Measurements from ENCODE around the gene ADISSP. TPM values are rescaled to one million over a fixed set of nuclear protein-coding genes. Genes with fewer than 3 reads are reported as not detected.

The ADISSP gene
- total RNA-seq, 3 donors from 2014 or later (not counting 1 experiment from before 2014, with no cell fraction given), result 10.1 to 13.5 (median 12.3) TPM

DNA sequence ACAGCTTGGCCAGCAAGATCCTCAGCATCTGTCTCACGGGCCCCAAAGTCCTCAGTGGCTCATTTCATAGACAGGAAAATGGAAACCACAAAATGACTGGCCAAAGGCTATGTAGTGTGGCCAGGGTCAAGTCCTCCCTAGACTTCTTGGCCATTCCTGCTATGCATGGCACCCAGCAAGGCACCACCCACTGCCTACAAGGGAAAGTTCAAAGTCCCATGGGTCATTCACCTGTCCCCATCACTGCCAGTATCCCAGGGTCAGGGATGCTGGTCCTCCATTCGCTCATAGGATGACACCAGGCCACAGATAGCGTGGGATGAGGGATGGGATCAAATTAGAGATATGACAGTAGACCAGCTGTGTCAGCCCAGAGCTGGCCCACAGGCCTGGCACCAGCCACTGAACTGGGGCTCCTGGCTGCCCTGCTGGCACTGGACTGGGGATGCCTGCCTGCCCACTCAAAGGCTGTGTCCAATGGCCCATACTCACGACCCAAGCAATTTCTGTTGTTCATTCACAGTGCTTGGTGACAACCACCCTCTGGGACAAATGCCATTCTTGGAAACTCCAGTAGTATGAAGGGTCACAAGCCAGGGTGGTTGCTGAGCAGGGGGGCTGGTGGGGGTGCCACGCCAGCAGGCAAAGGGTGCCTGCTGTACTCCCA, 11.6 kb downstream of the ADISSP start:
- Histone ChIP-seq H3K36me3 (ENCODE audit: control insufficient read depth, insufficient read depth, low read length) (no peaks in the 10 kb centered on the region), H3K4me3 (ENCODE audit: low read length) (no peak overlapping the region), H3K9me3 (ENCODE audit: control insufficient read depth, insufficient read depth, low read length) (no peaks in the 10 kb centered on the region), H3K4me1 (ENCODE audit: control insufficient read depth, insufficient read depth, low read length) (no peaks in the 10 kb centered on the region), H3K27me3 (ENCODE audit: control insufficient read depth, insufficient read depth, low read length) (no peaks in the 10 kb centered on the region), H3K27ac (ENCODE audit: low read length) (no peak overlapping the region)
- ATAC-seq (no peak), DNase-seq (no peak)
- 88% methylated on average over 5 of the region's 5 CpGs for WGBS (ENCODE audit: insufficient coverage)
- Mint-ChIP-seq H3K4me3 (no peak overlapping the region), H3K9me3 (no peaks in the 10 kb centered on the region), H3K27ac (no peak overlapping the region), H3K36me3 (no peaks in the 10 kb centered on the region), H3K4me1 (peaks cover 0 to 4% of the 10 kb centered on the region in 2 donors), H3K27me3 (ENCODE audit: low read depth in 2 of 2) (no peaks in the 10 kb centered on the region)
- no peak for TF ChIP-seq CTCF (IDR thresholded peaks at IDR 0.05)
- intact Hi-C loops (cut with micrococcal nuclease), result no loop called here

DNA sequence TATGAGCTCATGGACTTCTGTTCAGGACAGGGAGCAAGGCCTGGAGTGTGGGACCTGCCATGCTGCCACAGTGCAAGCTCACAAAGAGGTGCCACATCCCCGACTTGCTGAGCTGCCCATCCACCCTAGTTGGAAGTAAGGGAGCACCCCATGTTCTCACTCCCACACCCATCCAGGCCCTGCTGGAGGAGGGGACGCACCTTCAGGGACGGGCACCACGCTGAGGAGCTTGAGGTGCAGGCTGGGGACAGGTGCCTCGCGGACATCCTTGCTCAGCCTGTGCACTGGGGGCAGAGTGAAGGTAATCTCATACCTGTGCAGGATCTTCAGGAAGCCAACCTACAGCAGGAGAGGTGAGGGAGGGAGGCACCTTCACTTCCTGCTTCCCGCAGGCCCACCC, 12.3 kb downstream of the ADISSP start:
- no peak for DNase-seq
- H3K4me1 ChIP-seq (ENCODE audit: control insufficient read depth, insufficient read depth, low read length), result no peaks in the 10 kb centered on the region
- TF ChIP-seq CTCF (IDR thresholded peaks at IDR 0.05), result no peak
- no peaks in the 10 kb centered on the region for H3K9me3 Mint-ChIP-seq
- intact Hi-C loops (cut with micrococcal nuclease), result no loop called here
- no peaks in the 10 kb centered on the region for H3K36me3 Mint-ChIP-seq
- H3K27ac ChIP-seq (ENCODE audit: low read length), result no peak overlapping the region
- 91% methylated on average over 7 of the region's 7 CpGs for WGBS (ENCODE audit: insufficient coverage)
- H3K36me3 ChIP-seq (ENCODE audit: control insufficient read depth, insufficient read depth, low read length), result no peaks in the 10 kb centered on the region
- no peaks in the 10 kb centered on the region for H3K27me3 ChIP-seq (ENCODE audit: control insufficient read depth, insufficient read depth, low read length)
- H3K9me3 ChIP-seq (ENCODE audit: control insufficient read depth, insufficient read depth, low read length), result no peaks in the 10 kb centered on the region
- no peak overlapping the region for H3K27ac Mint-ChIP-seq
- H3K27me3 Mint-ChIP-seq (ENCODE audit: low read depth in 2 of 2), result no peaks in the 10 kb centered on the region
- no peak overlapping the region for H3K4me3 Mint-ChIP-seq
- no peak overlapping the region for H3K4me3 ChIP-seq (ENCODE audit: low read length)
- H3K4me1 Mint-ChIP-seq, result peaks cover 0 to 4% of the 10 kb centered on the region in 2 donors
- no peak for ATAC-seq

DNA sequence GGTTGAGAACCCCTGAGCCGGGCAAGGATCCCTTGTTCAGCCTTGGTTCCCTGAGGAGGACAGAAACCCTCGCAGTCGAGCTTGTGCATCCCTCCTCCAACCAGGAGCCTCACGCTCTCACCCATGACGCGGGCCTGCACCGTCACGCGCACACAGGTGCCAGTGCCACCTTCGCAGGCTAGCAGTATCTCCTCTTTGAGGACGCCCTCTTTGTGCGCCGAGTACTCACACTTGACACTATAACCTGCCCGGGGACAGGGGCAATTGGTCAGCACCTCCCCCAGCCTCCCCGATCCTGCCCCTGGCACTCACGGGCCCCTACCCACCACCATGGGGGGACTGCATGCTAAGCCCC, 13.3 kb downstream of the ADISSP start:
- DNase-seq (no peak), ATAC-seq (no peak)
- peaks cover 0 to 4% of the 10 kb centered on the region in 2 donors for H3K4me1 Mint-ChIP-seq
- no peaks in the 10 kb centered on the region for H3K9me3 Mint-ChIP-seq
- no peak overlapping the region for H3K27ac ChIP-seq (ENCODE audit: low read length)
- no peaks in the 10 kb centered on the region for H3K36me3 ChIP-seq (ENCODE audit: control insufficient read depth, insufficient read depth, low read length)
- no peaks in the 10 kb centered on the region for H3K27me3 Mint-ChIP-seq (ENCODE audit: low read depth in 2 of 2)
- no peak for TF ChIP-seq CTCF (IDR thresholded peaks at IDR 0.05)
- H3K27ac Mint-ChIP-seq, result no peak overlapping the region
- intact Hi-C loops (cut with micrococcal nuclease), result no loop called here
- no peaks in the 10 kb centered on the region for H3K27me3 ChIP-seq (ENCODE audit: control insufficient read depth, insufficient read depth, low read length)
- H3K4me3 Mint-ChIP-seq, result no peak overlapping the region
- H3K4me3 ChIP-seq (ENCODE audit: low read length), result no peak overlapping the region
- H3K36me3 Mint-ChIP-seq, result no peaks in the 10 kb centered on the region
- no peaks in the 10 kb centered on the region for H3K9me3 ChIP-seq (ENCODE audit: control insufficient read depth, insufficient read depth, low read length)
- no peaks in the 10 kb centered on the region for H3K4me1 ChIP-seq (ENCODE audit: control insufficient read depth, insufficient read depth, low read length)
- WGBS (ENCODE audit: insufficient coverage), result 93% methylated on average over 16 of the region's 16 CpGs

Measured in natural killer cell (primary cell).